ENCODE measurements around the gene SFXN1. TPM values are rescaled to one million over a fixed set of nuclear protein-coding genes. Genes with fewer than 3 reads are reported as not detected.
A peak's percentile ranks its signal among the peaks of the same experiment; 100 is the strongest.

SFXN1 gene
- total and polyA plus RNA-seq, 5 donors from 2014 or later: 63.5 to 83.8 (median 80.3) TPM

DNA sequence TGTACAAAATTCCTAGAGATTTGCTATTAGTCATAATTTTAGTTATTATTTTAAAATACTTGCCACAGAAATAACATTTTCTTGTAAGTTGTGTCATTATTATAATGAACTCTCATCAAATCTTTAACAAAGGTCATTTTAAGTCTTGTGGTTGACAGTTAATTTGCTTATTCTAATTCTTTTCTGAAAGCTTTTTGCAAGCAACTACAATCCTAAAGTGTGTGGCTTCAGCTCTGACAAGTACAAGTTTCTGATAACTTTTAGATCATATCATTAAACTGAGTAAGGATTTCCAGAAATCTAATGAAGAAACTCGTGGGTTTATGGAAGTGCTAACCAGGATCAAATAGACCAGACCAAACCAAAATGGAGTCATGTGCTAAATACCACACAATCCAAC is 86.4 kb downstream of the SFXN1 start:
- no peaks in the 10 kb centered on the region for H3K9me3 Mint-ChIP-seq
- ATAC-seq (ENCODE audit: low read depth in 2 of 2): no peak

GRCh38 chr5:175566697-175567096 is 88.3 kb downstream of the SFXN1 start:
- no peaks in the 10 kb centered on the region for H3K4me1 ChIP-seq (ENCODE audit: control insufficient read depth, insufficient read depth, low read length, poor library complexity, severe bottlenecking)
- no peak overlapping the region for H3K4me3 ChIP-seq (ENCODE audit: low read depth, low read length)
- Mint-ChIP-seq H3K27me3 (peaks cover 10% of the 10 kb centered on the region), H3K4me3 (no peak overlapping the region), H3K36me3 (no peaks in the 10 kb centered on the region), H3K9me3 (peaks cover 0 to 2% (median 0%) of the 10 kb centered on the region in 7 donors), H3K27ac (no peak overlapping the region), H3K4me1 (peaks cover 0 to 9% (median 0%) of the 10 kb centered on the region in 4 donors)
- H3K27me3 ChIP-seq (ENCODE audit: control insufficient read depth, insufficient read depth, low read length): no peaks in the 10 kb centered on the region
- no peak for DNase-seq
- H3K27ac ChIP-seq (ENCODE audit: insufficient read depth, low read length, poor library complexity, severe bottlenecking): no peak overlapping the region
- no peaks in the 10 kb centered on the region for H3K36me3 ChIP-seq (ENCODE audit: control insufficient read depth, insufficient read depth, low read length)
- H3K9me3 ChIP-seq (ENCODE audit: control insufficient read depth in 2 of 2, low read length in 2 of 2): no peaks in the 10 kb centered on the region
- ATAC-seq (ENCODE audit: low read depth in 2 of 2): no peak

More for the DNA sequence above, 86.4 kb downstream of the SFXN1 start:
- H3K4me1 ChIP-seq (ENCODE audit: control insufficient read depth, insufficient read depth, low read length, poor library complexity, severe bottlenecking): no peaks in the 10 kb centered on the region
- Mint-ChIP-seq H3K27me3 (peaks cover 10% of the 10 kb centered on the region), H3K27ac (no peak overlapping the region), H3K4me1 (peaks cover 0 to 9% (median 0%) of the 10 kb centered on the region in 4 donors), H3K36me3 (no peaks in the 10 kb centered on the region), H3K4me3 (no peak overlapping the region)
- no peak overlapping the region for H3K27ac ChIP-seq (ENCODE audit: insufficient read depth, low read length, poor library complexity, severe bottlenecking)
- no peaks in the 10 kb centered on the region for H3K27me3 ChIP-seq (ENCODE audit: control insufficient read depth, insufficient read depth, low read length)
- no peak overlapping the region for H3K4me3 ChIP-seq (ENCODE audit: low read depth, low read length)
- no peaks in the 10 kb centered on the region for H3K9me3 ChIP-seq (ENCODE audit: control insufficient read depth in 2 of 2, low read length in 2 of 2)
- no peak for DNase-seq
- no peaks in the 10 kb centered on the region for H3K36me3 ChIP-seq (ENCODE audit: control insufficient read depth, insufficient read depth, low read length)

GRCh38 chr5:175567954-175568353 is 89.6 kb downstream of the SFXN1 start:
- Mint-ChIP-seq H3K36me3 (no peaks in the 10 kb centered on the region), H3K4me1 (peaks cover 0 to 9% (median 0%) of the 10 kb centered on the region in 4 donors), H3K9me3 (peaks cover 0 to 2% (median 0%) of the 10 kb centered on the region in 7 donors), H3K27me3 (peaks cover 3% of the 10 kb centered on the region), H3K27ac (no peak overlapping the region), H3K4me3 (peak overlapping the region in 1 of 4 donors; percentile 64)
- no peaks in the 10 kb centered on the region for H3K27me3 ChIP-seq (ENCODE audit: control insufficient read depth, insufficient read depth, low read length)
- ATAC-seq (ENCODE audit: low read depth in 2 of 2) (no peak), DNase-seq (no peak)
- H3K9me3 ChIP-seq (ENCODE audit: control insufficient read depth in 2 of 2, low read length in 2 of 2): no peaks in the 10 kb centered on the region
- H3K4me3 ChIP-seq (ENCODE audit: low read depth, low read length): no peak overlapping the region
- H3K4me1 ChIP-seq (ENCODE audit: control insufficient read depth, insufficient read depth, low read length, poor library complexity, severe bottlenecking): no peaks in the 10 kb centered on the region
- no peak overlapping the region for H3K27ac ChIP-seq (ENCODE audit: insufficient read depth, low read length, poor library complexity, severe bottlenecking)
- H3K36me3 ChIP-seq (ENCODE audit: control insufficient read depth, insufficient read depth, low read length): no peaks in the 10 kb centered on the region

GRCh38 chr5:175569701-175570100 is 91.3 kb downstream of the SFXN1 start:
- Histone ChIP-seq H3K27ac (ENCODE audit: insufficient read depth, low read length, poor library complexity, severe bottlenecking) (no peak overlapping the region), H3K4me3 (ENCODE audit: low read depth, low read length) (no peak overlapping the region), H3K27me3 (ENCODE audit: control insufficient read depth, insufficient read depth, low read length) (no peaks in the 10 kb centered on the region), H3K9me3 (ENCODE audit: control insufficient read depth in 2 of 2, low read length in 2 of 2) (no peaks in the 10 kb centered on the region), H3K4me1 (ENCODE audit: control insufficient read depth, insufficient read depth, low read length, poor library complexity, severe bottlenecking) (no peaks in the 10 kb centered on the region), H3K36me3 (ENCODE audit: control insufficient read depth, insufficient read depth, low read length) (no peaks in the 10 kb centered on the region)
- ATAC-seq (ENCODE audit: low read depth in 2 of 2) (no peak), DNase-seq (no peak)
- H3K4me1 Mint-ChIP-seq: peaks cover 0 to 9% (median 0%) of the 10 kb centered on the region in 4 donors
- peaks cover 0 to 2% (median 0%) of the 10 kb centered on the region in 7 donors for H3K9me3 Mint-ChIP-seq
- no peak overlapping the region for H3K4me3 Mint-ChIP-seq
- no peaks in the 10 kb centered on the region for H3K27me3 Mint-ChIP-seq
- H3K27ac Mint-ChIP-seq: peak overlapping the region in 1 of 3 donors; percentile 2
- H3K36me3 Mint-ChIP-seq: no peaks in the 10 kb centered on the region

GRCh38 chr5:175572886-175573285 is 94.5 kb downstream of the SFXN1 start:
- Mint-ChIP-seq H3K36me3 (no peaks in the 10 kb centered on the region), H3K4me1 (peaks cover 0 to 3% (median 0%) of the 10 kb centered on the region in 4 donors), H3K27me3 (no peaks in the 10 kb centered on the region), H3K27ac (no peak overlapping the region), H3K9me3 (peaks cover 0 to 2% (median 0%) of the 10 kb centered on the region in 7 donors), H3K4me3 (no peak overlapping the region)
- ATAC-seq (ENCODE audit: low read depth in 2 of 2) (no peak), DNase-seq (no peak)
- H3K9me3 ChIP-seq (ENCODE audit: control insufficient read depth in 2 of 2, low read length in 2 of 2): no peaks in the 10 kb centered on the region
- H3K27ac ChIP-seq (ENCODE audit: insufficient read depth, low read length, poor library complexity, severe bottlenecking): no peak overlapping the region
- H3K4me3 ChIP-seq (ENCODE audit: low read depth, low read length): no peak overlapping the region
- H3K36me3 ChIP-seq (ENCODE audit: control insufficient read depth, insufficient read depth, low read length): no peaks in the 10 kb centered on the region
- H3K27me3 ChIP-seq (ENCODE audit: control insufficient read depth, insufficient read depth, low read length): no peaks in the 10 kb centered on the region
- no peaks in the 10 kb centered on the region for H3K4me1 ChIP-seq (ENCODE audit: control insufficient read depth, insufficient read depth, low read length, poor library complexity, severe bottlenecking)

DNA sequence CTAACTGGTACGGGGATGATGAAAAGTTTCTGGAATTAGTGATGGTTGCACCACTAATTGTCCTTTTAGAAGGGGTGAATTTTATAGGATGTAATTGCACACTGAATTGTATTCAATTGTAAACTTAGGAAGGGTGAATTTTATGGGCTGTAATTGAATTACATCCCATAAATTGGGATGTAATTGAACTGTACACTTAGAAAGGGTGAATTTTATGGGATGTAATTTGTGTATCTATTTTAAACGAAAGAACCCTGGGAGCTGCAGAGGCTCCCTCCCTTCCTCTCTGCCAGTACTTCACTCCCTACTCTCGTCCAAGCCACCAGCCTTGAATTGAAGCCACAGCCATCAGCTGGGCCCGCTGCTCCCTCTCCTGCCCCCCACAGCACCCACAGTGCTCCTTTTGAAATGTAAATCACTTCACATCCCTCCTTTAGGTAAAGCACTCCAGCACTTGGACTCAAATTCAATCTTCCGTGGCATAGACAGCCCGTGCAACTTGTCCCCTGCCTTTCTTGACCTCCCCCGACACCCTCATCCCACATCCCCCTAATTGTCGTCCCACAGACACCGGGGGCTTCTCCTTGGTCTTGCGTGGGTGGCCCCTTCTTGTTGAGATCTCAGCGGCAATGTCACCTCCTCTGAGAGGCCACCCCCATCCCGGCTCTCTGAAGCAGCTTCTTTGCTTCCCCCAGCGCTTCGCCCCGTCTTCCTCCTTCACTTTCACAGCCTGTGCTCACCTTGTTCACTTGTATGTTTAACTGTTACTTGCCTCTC is 95.3 kb downstream of the SFXN1 start:
- H3K4me3 ChIP-seq (ENCODE audit: low read depth, low read length): no peak overlapping the region
- no peaks in the 10 kb centered on the region for H3K4me1 Mint-ChIP-seq
- H3K9me3 ChIP-seq (ENCODE audit: control insufficient read depth in 2 of 2, low read length in 2 of 2): no peaks in the 10 kb centered on the region
- no peaks in the 10 kb centered on the region for H3K36me3 ChIP-seq (ENCODE audit: control insufficient read depth, insufficient read depth, low read length)
- peaks cover 0 to 2% (median 0%) of the 10 kb centered on the region in 7 donors for H3K9me3 Mint-ChIP-seq
- H3K27ac Mint-ChIP-seq: no peak overlapping the region
- H3K36me3 Mint-ChIP-seq: no peaks in the 10 kb centered on the region
- H3K27ac ChIP-seq (ENCODE audit: insufficient read depth, low read length, poor library complexity, severe bottlenecking): no peak overlapping the region
- H3K27me3 ChIP-seq (ENCODE audit: control insufficient read depth, insufficient read depth, low read length): no peaks in the 10 kb centered on the region
- H3K4me3 Mint-ChIP-seq: no peak overlapping the region
- no peaks in the 10 kb centered on the region for H3K4me1 ChIP-seq (ENCODE audit: control insufficient read depth, insufficient read depth, low read length, poor library complexity, severe bottlenecking)
- no peak for ATAC-seq (ENCODE audit: low read depth in 2 of 2)
- DNase-seq: no peak
- no peaks in the 10 kb centered on the region for H3K27me3 Mint-ChIP-seq

DNA sequence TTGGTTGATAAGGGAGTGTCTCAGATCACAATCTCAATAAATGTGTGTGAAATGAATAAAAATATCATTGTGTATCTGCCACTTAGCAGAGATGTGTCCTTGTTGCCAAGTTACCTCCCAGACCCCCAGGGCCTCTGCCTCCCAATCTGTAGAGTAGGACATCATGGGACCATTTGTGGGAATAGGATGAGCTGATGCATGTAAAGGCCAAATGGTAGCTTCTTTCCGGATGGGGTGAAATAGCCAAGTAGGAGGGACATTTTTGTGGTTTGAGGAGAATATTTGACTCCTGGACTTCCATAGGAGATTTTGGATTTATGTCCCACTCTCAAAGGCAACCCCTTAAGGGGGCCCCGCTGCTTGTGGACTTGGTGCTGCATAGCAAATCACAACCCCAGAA is 96.9 kb downstream of the SFXN1 start:
- no peaks in the 10 kb centered on the region for H3K27me3 Mint-ChIP-seq

DNA sequence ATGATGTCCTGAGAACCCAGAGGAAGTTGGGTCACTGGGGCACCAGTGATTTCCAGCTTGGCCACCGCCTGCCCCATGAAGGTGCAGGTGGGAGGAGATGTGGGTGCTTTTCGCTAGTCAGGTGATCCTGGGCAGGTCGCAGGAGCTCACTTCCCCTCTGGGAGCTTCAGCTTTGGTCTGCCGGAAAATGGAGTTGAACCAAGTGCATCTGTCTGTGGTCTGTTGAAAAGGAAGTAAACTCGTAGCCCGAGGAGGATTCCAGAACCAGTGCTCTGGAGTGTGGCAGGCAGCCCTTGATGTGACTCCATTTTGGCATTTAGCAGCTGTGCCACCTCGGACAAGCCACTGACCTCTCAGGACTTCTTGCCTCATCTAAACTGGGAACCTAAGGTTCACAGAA is 97.7 kb downstream of the SFXN1 start:
- Mint-ChIP-seq H3K4me3 (no peak overlapping the region), H3K27ac (no peak overlapping the region), H3K4me1 (peaks cover 0 to 5% (median 1%) of the 10 kb centered on the region in 4 donors), H3K9me3 (no peaks in the 10 kb centered on the region), H3K36me3 (no peaks in the 10 kb centered on the region), H3K27me3 (no peaks in the 10 kb centered on the region)
- Histone ChIP-seq H3K4me1 (ENCODE audit: control insufficient read depth, insufficient read depth, low read length, poor library complexity, severe bottlenecking) (no peaks in the 10 kb centered on the region), H3K27me3 (ENCODE audit: control insufficient read depth, insufficient read depth, low read length) (peaks cover 4% of the 10 kb centered on the region), H3K36me3 (ENCODE audit: control insufficient read depth, insufficient read depth, low read length) (no peaks in the 10 kb centered on the region), H3K9me3 (ENCODE audit: control insufficient read depth in 2 of 2, low read length in 2 of 2) (no peaks in the 10 kb centered on the region), H3K4me3 (ENCODE audit: low read depth, low read length) (no peak overlapping the region), H3K27ac (ENCODE audit: insufficient read depth, low read length, poor library complexity, severe bottlenecking) (no peak overlapping the region)
- ATAC-seq (ENCODE audit: low read depth in 2 of 2) (no peak), DNase-seq (no peak)

More for the DNA sequence above, 96.9 kb downstream of the SFXN1 start:
- Mint-ChIP-seq H3K4me3 (no peak overlapping the region), H3K36me3 (no peaks in the 10 kb centered on the region), H3K9me3 (peaks cover 0 to under 1% (median 0%) of the 10 kb centered on the region in 7 donors), H3K4me1 (peaks cover 0 to 5% (median 1%) of the 10 kb centered on the region in 4 donors), H3K27ac (no peak overlapping the region)
- H3K4me3 ChIP-seq (ENCODE audit: low read depth, low read length): no peak overlapping the region
- H3K4me1 ChIP-seq (ENCODE audit: control insufficient read depth, insufficient read depth, low read length, poor library complexity, severe bottlenecking): no peaks in the 10 kb centered on the region
- H3K27me3 ChIP-seq (ENCODE audit: control insufficient read depth, insufficient read depth, low read length): peaks cover 4% of the 10 kb centered on the region
- DNase-seq (no peak), ATAC-seq (ENCODE audit: low read depth in 2 of 2) (no peak)
- H3K9me3 ChIP-seq (ENCODE audit: control insufficient read depth in 2 of 2, low read length in 2 of 2): no peaks in the 10 kb centered on the region
- H3K27ac ChIP-seq (ENCODE audit: insufficient read depth, low read length, poor library complexity, severe bottlenecking): no peak overlapping the region
- H3K36me3 ChIP-seq (ENCODE audit: control insufficient read depth, insufficient read depth, low read length): no peaks in the 10 kb centered on the region

Data from CD4-positive, CD25-positive, alpha-beta regulatory T cell (primary cell).